Stimulated activated CD8-positive, alpha-beta memory T cell treated with anti-CD3 and anti-CD28 coated beads, Interleukin-15, amount 100 ng/mL, for 4 hours (primary cell): ENCODE data around the gene LCE3B.
"Not testable (repeated sequence)": the region's sequence is repeated elsewhere in the genome, so short reads cannot be mapped to it uniquely, and the experiment has no call there.

Source experiments
- DNase-seq, 2 donors: peaks; one replicate each; pipeline ENCODE4 v3.0.0-alpha.2; 2020; ENCODE audit warnings: low read depth in 2 of 2

The LCE3B gene

GRCh38 chr1:152613511-152613910 lies at the start of gene LCE3B:
TSS of gene LCE3B (plus strand) at chr1:152613811. CDS start at chr1:152613811, 0 bp downstream.
- no peak for DNase-seq

GRCh38 chr1:152565115-152565514 lies 48.5 kb upstream of the LCE3B start:
- DNase-seq: no peak

GRCh38 chr1:152565535-152566215 lies 47.9 kb upstream of the LCE3B start:
- DNase-seq: no peak

- no peak for DNase-seq
Observed at GRCh38 chr1:152566681-152567080, 46.9 kb upstream of the LCE3B start, which contains the start of gene LCE3E. TSS of gene LCE3E (minus strand) at chr1:152566780. CDS start at chr1:152566208, 572 bp downstream.

GRCh38 chr1:152577168-152577567 lies 36.4 kb upstream of the LCE3B start:
- no peak for DNase-seq

GRCh38 chr1:152579526-152579925 lies 34.1 kb upstream of the LCE3B start:
- not testable (repeated sequence) for DNase-seq

- DNase-seq: no peak
Observed at GRCh38 chr1:152580433-152580832, 33.2 kb upstream of the LCE3B start, which contains the start of gene LCE3D. TSS of gene LCE3D (minus strand) at chr1:152580516. CDS start at chr1:152579936, 580 bp downstream.

GRCh38 chr1:152582647-152583046 lies 31.0 kb upstream of the LCE3B start:
- DNase-seq: no peak

GRCh38 chr1:152585586-152585985 lies 28.0 kb upstream of the LCE3B start:
- no peak for DNase-seq

- no peak for DNase-seq
Observed at GRCh38 chr1:152596986-152597385, 16.6 kb upstream of the LCE3B start.

- no peak for DNase-seq
Observed at GRCh38 chr1:152599934-152600333, 13.7 kb upstream of the LCE3B start, which contains the start of gene LCE3C. TSS of gene LCE3C (plus strand) at chr1:152600234. CDS start at chr1:152600732, 498 bp downstream.

- DNase-seq: no peak
Observed at GRCh38 chr1:152621993-152622392, 8.4 kb downstream of the LCE3B start.

- no peak for DNase-seq
Observed at GRCh38 chr1:152622803-152623202, 9.2 kb downstream of the LCE3B start, which contains the start of gene LCE3A. TSS of gene LCE3A (minus strand) at chr1:152623103. CDS start at chr1:152623103, 0 bp downstream.

- DNase-seq: no peak
Observed at GRCh38 chr1:152623203-152623844, 9.7 kb downstream of the LCE3B start.

- DNase-seq: no peak
Observed at GRCh38 chr1:152626744-152627143, 13.1 kb downstream of the LCE3B start.

- DNase-seq: no peak
Observed at GRCh38 chr1:152630596-152630995, 17.0 kb downstream of the LCE3B start.

GRCh38 chr1:152640351-152640750 lies 26.7 kb downstream of the LCE3B start:
- DNase-seq: no peak

- DNase-seq: no peak
Observed at GRCh38 chr1:152643945-152644344, 30.3 kb downstream of the LCE3B start.

GRCh38 chr1:152645146-152645545 lies 31.5 kb downstream of the LCE3B start:
- DNase-seq: no peak

- no peak for DNase-seq
Observed at GRCh38 chr1:152646656-152647055, 33.0 kb downstream of the LCE3B start.

- DNase-seq: no peak
Observed at GRCh38 chr1:152654110-152654509, 40.5 kb downstream of the LCE3B start.

GRCh38 chr1:152656459-152656858 lies 42.8 kb downstream of the LCE3B start:
- no peak for DNase-seq

GRCh38 chr1:152657677-152658076 lies 44.1 kb downstream of the LCE3B start:
- DNase-seq: no peak
